ENCODE results near the gene EDEM2. TPM values are rescaled to one million over a fixed set of nuclear protein-coding genes. Genes with fewer than 3 reads are reported as not detected.
A peak's percentile ranks its signal among the peaks of the same experiment; 100 is the strongest.

The EDEM2 gene
- total RNA-seq, 1 donor from 2014 or later, result 10.8 TPM

DNA sequence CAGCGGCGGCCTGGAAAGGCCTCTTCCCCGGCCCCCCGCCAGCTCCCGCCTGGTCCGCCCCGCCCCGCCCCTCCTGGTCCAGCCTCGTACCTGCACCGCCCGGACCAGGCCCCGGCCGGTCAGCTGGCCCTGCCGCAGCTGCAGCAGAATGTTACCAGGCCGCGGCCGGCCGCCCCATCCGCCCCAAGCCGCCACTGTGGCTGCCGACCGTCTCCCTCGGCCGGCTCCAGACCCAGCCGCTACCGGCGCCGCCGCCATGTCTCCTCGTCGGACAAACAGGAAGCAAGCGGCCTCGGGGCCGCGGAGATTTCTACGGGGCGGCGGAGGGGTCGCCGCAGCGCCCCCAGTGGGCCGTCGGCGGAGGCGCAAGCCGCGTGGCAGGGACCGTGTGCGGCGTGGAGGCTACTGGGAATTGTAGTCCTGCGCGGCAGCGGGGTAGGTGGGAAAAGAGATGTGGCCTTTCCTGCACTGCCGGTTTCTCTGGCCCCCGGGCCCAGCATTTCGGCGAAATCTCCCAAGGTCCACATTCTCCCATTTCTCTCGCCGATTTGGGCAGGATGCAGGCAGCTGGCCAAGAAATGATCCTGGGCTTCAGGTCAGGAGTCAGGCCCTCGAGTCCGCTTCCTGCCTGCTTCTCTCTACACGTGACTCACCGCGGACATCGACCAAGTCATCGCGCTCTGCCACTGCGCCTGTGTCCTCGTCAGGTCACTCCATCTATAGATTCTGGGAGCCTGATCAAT lies 54.4 kb downstream of the EDEM2 start, which contains the start of gene TRPC4AP:
TRPC4AP (minus strand) TSS at position 284 of the 743 bp plus-strand sequence; CDS start at position 258, 26 bp downstream.
- Mint-ChIP-seq H3K4me3 (ENCODE audit: unreplicated experiment) (peak within 1 kb of the TSS; percentile 92), H3K36me3 (ENCODE audit: unreplicated experiment) (no peaks in the 10 kb centered on the region), H3K4me1 (ENCODE audit: low read depth, unreplicated experiment) (peaks cover 13% of the 10 kb centered on the region), H3K9me3 (ENCODE audit: unreplicated experiment) (peaks cover 8% of the 10 kb centered on the region), H3K27ac (ENCODE audit: unreplicated experiment) (peak within 1 kb of the TSS; percentile 96), H3K27me3 (ENCODE audit: unreplicated experiment) (peaks cover 6% of the 10 kb centered on the region)
- TF ChIP-seq, protein P1, sequence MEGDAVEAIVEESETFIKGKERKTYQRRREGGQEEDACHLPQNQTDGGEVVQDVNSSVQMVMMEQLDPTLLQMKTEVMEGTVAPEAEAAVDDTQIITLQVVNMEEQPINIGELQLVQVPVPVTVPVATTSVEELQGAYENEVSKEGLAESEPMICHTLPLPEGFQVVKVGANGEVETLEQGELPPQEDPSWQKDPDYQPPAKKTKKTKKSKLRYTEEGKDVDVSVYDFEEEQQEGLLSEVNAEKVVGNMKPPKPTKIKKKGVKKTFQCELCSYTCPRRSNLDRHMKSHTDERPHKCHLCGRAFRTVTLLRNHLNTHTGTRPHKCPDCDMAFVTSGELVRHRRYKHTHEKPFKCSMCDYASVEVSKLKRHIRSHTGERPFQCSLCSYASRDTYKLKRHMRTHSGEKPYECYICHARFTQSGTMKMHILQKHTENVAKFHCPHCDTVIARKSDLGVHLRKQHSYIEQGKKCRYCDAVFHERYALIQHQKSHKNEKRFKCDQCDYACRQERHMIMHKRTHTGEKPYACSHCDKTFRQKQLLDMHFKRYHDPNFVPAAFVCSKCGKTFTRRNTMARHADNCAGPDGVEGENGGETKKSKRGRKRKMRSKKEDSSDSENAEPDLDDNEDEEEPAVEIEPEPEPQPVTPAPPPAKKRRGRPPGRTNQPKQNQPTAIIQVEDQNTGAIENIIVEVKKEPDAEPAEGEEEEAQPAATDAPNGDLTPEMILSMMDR (IDR thresholded peaks at IDR 0.05; ENCODE audit: partially characterized antibody, unreplicated experiment), result peak; percentile 99
- peak; percentile 88 for DNase-seq

DNA sequence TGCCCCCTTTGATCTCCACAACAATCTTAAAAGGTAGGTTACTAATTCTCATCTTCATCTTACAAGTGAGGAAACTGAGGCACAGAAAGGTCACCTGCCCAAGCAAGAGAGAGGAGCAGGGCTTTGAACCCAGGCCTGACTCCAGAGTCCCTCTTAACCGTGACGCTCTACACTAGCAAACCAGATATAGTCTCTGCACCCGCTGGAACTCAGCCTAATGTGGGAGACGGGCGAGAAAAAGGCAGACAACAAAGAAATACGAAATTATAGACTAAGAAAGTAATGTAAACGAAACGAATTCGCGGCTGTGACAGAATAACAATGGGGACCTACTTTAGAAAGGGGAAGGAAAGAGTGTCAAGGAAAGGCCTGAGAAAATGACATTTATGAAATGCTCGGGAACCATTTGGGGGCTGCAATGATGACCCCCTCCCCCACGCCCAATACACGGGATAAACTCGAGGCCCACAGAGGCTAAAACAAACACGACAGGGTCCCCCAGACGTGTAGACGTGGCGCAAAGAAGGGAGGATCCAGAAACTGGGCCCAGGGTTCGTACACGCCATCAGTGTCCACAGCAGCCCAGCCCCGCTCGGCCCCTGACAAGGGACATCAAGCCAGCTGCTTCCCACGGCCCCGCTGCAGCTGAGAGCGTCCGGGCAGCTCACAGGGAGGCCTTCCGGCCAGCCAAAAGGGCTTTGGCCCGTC lies 55.2 kb downstream of the EDEM2 start:
- no peaks in the 10 kb centered on the region for H3K36me3 Mint-ChIP-seq (ENCODE audit: unreplicated experiment)
- H3K4me3 Mint-ChIP-seq (ENCODE audit: unreplicated experiment), result peak overlapping the region; percentile 92
- peaks cover 6% of the 10 kb centered on the region for H3K27me3 Mint-ChIP-seq (ENCODE audit: unreplicated experiment)
- DNase-seq, result no peak
- peaks cover 13% of the 10 kb centered on the region for H3K4me1 Mint-ChIP-seq (ENCODE audit: low read depth, unreplicated experiment)
- H3K27ac Mint-ChIP-seq (ENCODE audit: unreplicated experiment), result peak overlapping the region; percentile 83
- peaks cover 8% of the 10 kb centered on the region for H3K9me3 Mint-ChIP-seq (ENCODE audit: unreplicated experiment)
- TF ChIP-seq, protein P1 (IDR thresholded peaks at IDR 0.05; ENCODE audit: partially characterized antibody, unreplicated experiment), result no peak

DNA sequence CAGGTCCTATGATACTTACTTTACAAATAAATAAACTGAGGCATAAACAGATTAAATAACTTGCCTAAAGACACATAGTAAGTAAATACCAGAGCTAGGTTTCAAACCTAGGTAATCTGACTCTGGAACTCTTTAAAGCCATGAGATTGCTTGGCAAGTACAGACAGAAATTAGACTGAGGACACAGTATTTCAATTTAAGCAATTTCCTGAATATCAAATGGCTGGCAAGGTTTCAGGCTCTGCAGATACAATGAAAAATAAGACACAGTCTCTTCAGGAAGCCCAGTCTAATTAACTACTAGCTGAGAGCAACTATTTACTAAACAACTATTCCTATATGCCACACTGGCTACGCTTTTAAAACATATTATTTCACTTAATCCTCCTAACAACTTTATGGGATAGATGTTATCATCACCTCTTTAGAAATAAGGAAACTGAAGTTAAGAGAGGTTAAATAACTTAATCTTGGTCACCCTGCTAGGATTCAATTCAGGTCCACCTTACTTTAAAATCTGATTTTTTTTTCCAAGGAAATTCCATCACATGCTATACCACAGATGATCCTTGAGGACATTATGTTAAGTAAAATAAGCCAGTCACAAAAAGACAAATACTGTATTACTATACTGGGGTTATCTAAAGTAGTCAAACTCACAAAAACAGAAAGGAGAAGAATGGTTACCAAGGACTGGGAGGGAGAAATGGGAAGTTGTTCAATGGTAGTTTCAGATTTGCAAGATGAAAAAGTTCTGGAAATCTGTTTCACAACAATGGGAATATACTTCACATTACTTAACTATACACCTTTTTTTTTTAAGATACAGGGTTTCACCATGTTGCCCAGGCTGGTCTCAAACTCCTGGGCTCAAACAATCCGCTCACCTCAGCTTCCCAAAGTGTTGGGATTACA lies 58.6 kb downstream of the EDEM2 start:
- H3K36me3 Mint-ChIP-seq (ENCODE audit: unreplicated experiment), result no peaks in the 10 kb centered on the region
- TF ChIP-seq, protein P1 (IDR thresholded peaks at IDR 0.05; ENCODE audit: partially characterized antibody, unreplicated experiment), result no peak
- peaks cover 6% of the 10 kb centered on the region for H3K9me3 Mint-ChIP-seq (ENCODE audit: unreplicated experiment)
- H3K4me1 Mint-ChIP-seq (ENCODE audit: low read depth, unreplicated experiment), result peaks cover 13% of the 10 kb centered on the region
- H3K27ac Mint-ChIP-seq (ENCODE audit: unreplicated experiment), result no peak overlapping the region
- no peak for DNase-seq
- peaks cover 6% of the 10 kb centered on the region for H3K27me3 Mint-ChIP-seq (ENCODE audit: unreplicated experiment)
- H3K4me3 Mint-ChIP-seq (ENCODE audit: unreplicated experiment), result no peak overlapping the region

DNA sequence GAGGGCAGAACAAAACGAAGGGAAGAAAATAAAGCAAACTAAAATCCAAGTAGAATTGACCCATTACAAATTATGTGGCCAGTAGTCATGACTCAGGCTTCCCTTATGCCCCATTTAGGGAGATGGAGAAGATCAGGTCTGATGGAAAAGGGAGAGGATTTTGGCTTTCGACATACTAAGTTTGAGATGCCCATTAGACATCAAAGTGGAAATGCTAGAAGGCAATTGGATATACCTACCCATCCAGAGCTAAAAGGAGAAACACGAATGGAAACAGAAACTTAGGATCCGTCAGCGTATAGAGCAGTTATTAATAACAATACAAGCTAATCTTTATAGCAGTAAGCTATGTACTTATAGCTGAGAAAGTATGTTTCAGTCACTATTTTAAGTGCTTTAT lies 59.3 kb downstream of the EDEM2 start:
- Mint-ChIP-seq H3K4me3 (ENCODE audit: unreplicated experiment) (no peak overlapping the region), H3K27ac (ENCODE audit: unreplicated experiment) (no peak overlapping the region), H3K36me3 (ENCODE audit: unreplicated experiment) (no peaks in the 10 kb centered on the region), H3K9me3 (ENCODE audit: unreplicated experiment) (no peaks in the 10 kb centered on the region), H3K27me3 (ENCODE audit: unreplicated experiment) (peaks cover 2% of the 10 kb centered on the region), H3K4me1 (ENCODE audit: low read depth, unreplicated experiment) (peaks cover 9% of the 10 kb centered on the region)
- no peak for DNase-seq
- TF ChIP-seq, protein P1 (IDR thresholded peaks at IDR 0.05; ENCODE audit: partially characterized antibody, unreplicated experiment), result no peak

Measured in glutamatergic neuron (in vitro differentiated cells).